Keratinocyte (primary cell): Measurements from ENCODE around the gene AKR1C8. TPM values are rescaled to one million over a fixed set of nuclear protein-coding genes. Genes with fewer than 3 reads are reported as not detected.

ENCODE experiments used
- DNase-seq: peaks from one replicate; pipeline ENCODE4 v3.0.0-alpha.2; 2011; ENCODE audit warnings: low read depth, missing footprints, low spot score
- FAIRE-seq: peaks from 2 replicates; lab custom pipeline; 2011; peaks lifted over from hg19 to GRCh38; lab: Jason Lieb, UNC
- H2AFZ ChIP-seq: 2 replicates; pipeline ENCODE4 v1.6.0; 2012; ENCODE audit warnings: low read length, control low read depth, inconsistent platforms; ENCODE audit not compliant: control insufficient read depth
- H3K27ac ChIP-seq: 2 replicates; pipeline ENCODE4 v1.5.1; 2011; ENCODE audit warnings: low read length; ENCODE audit not compliant: control insufficient read depth, insufficient read depth
- H3K27me3 ChIP-seq: 3 replicates; pipeline ENCODE4 v1.6.0; 2011; ENCODE audit warnings: low read length; ENCODE audit not compliant: control insufficient read depth, insufficient read depth; ENCODE audit errors: extremely low read depth
- H3K36me3 ChIP-seq, 2 experiments: 2 replicates in 1 of 2; 3 replicates in 1 of 2; pipeline ENCODE4 v1.5.1; 2011; ENCODE audit warnings: low read length in 2 of 2, mild to moderate bottlenecking in 1 of 2; ENCODE audit not compliant: control insufficient read depth in 2 of 2, insufficient read depth in 2 of 2; ENCODE audit errors: extremely low read depth in 1 of 2
- H3K4me1 ChIP-seq: 3 replicates; pipeline ENCODE4 v1.5.1; 2011; ENCODE audit warnings: low read length; ENCODE audit not compliant: control insufficient read depth, insufficient read depth; ENCODE audit errors: extremely low read depth
- H3K4me2 ChIP-seq: 3 replicates; pipeline ENCODE4 v1.6.0; 2011; ENCODE audit warnings: low read depth, low read length; ENCODE audit not compliant: control insufficient read depth, insufficient read depth; ENCODE audit errors: extremely low read depth
- H3K4me3 ChIP-seq, 3 experiments: fragments of 200-600 bp in 1 of 3; sonication (generic) in 1 of 3; 2 replicates in 2 of 3; 3 replicates in 1 of 3; pipeline ENCODE4 v1.5.1; 2011 to 2016; ENCODE audit warnings: low read length in 3 of 3, mild to moderate bottlenecking in 3 of 3, control low read depth in 2 of 3, inconsistent platforms in 1 of 3, low read depth in 1 of 3, mixed read lengths in 1 of 3, mixed run types in 1 of 3, moderate library complexity in 1 of 3; ENCODE audit not compliant: control insufficient read depth in 2 of 3, insufficient read depth in 2 of 3; ENCODE audit errors: extremely low read depth in 1 of 3
- H3K79me2 ChIP-seq: 2 replicates; pipeline ENCODE4 v1.6.0; 2012; ENCODE audit warnings: low read length; ENCODE audit not compliant: control insufficient read depth, insufficient read depth
- H3K9ac ChIP-seq: 3 replicates; pipeline ENCODE4 v1.6.0; 2011; ENCODE audit warnings: low read length; ENCODE audit not compliant: control insufficient read depth, insufficient read depth; ENCODE audit errors: extremely low read depth
- H3K9me1 ChIP-seq: 3 replicates; pipeline ENCODE4 v1.6.0; 2011; ENCODE audit warnings: low read length; ENCODE audit not compliant: control insufficient read depth, insufficient read depth; ENCODE audit errors: extremely low read depth
- H3K9me3 ChIP-seq: 2 replicates; pipeline ENCODE4 v1.5.1; 2012; ENCODE audit warnings: low read depth, low read length; ENCODE audit not compliant: control insufficient read depth
- H4K20me1 ChIP-seq: 3 replicates; pipeline ENCODE4 v1.6.0; 2011; ENCODE audit warnings: low read length; ENCODE audit not compliant: control insufficient read depth, insufficient read depth; ENCODE audit errors: extremely low read depth
- CTCF ChIP-seq, 3 experiments: IDR thresholded peaks in 1 of 3; conservative IDR thresholded peaks in 1 of 3; optimal IDR thresholded peaks in 1 of 3; 2 replicates in 2 of 3; 3 replicates in 1 of 3; pipeline versions ENCODE3 to v1.5.1; 2011; ENCODE audit warnings: low read length in 3 of 3, mild to moderate bottlenecking in 3 of 3, moderate library complexity in 2 of 3, control low read depth in 1 of 3, inconsistent platforms in 1 of 3; ENCODE audit not compliant: insufficient read depth in 2 of 3; ENCODE audit errors: extremely low read depth in 1 of 3
- EZH2 ChIP-seq: IDR thresholded peaks from one replicate; pipeline ENCODE4 v1.6.1; 2012; ENCODE audit warnings: inconsistent platforms, mild to moderate bottlenecking, low read length, moderate library complexity
- dilution Hi-C: fragments of 300-500 bp; cut with MboI; formaldehyde crosslinking; loops from one replicate; pipeline ENCODE4 v1.7.0; 2020; ENCODE audit warnings: low sequenced_read_pairs; ENCODE audit not compliant: extremely low pct_ligation_motif_present
- polyA plus RNA-seq, 5 experiments: library from polyadenylated mRNA; depleted of rRNA in 3 of 5; stranded (reverse) in 3 of 5; stranded (forward) in 1 of 5; unstranded in 1 of 5; fragments of >200 nt; gene quantifications; 1 replicate in 1 of 5; 2 replicates in 3 of 5; 3 replicates in 1 of 5; pipeline versions ENCODE4 v1.2.1 to v1.2.3, GENCODE V29; 2011 to 2012; ENCODE audit warnings: missing spikeins in 2 of 5, low read depth in 1 of 5, low replicate concordance in 1 of 5

The AKR1C8 gene
- polyA plus RNA-seq, 1 donor (not counting 4 experiments of a cell fraction or from before 2014, with no cell fraction given): not detected

GRCh38 chr10:5163487-5163886 lies 21.5 kb downstream of the AKR1C8 start:
- TF ChIP-seq EZH2 (no peak), CTCF (optimal IDR thresholded peaks at IDR 0.05 in 1 of 3, IDR thresholded peaks at IDR 0.05 in 1 of 3, conservative IDR thresholded peaks at IDR 0.05 in 1 of 3; ENCODE audit: extremely low read depth in 1 of 3, insufficient read depth in 2 of 3, low read length in 3 of 3) (no peak)
- FAIRE-seq (no peak), DNase-seq (no peak)
- dilution Hi-C loops: no loop called here
- H3K9me3 ChIP-seq: peaks cover 2% of the 10 kb centered on the region
- no peaks in the 10 kb centered on the region for H3K27me3 ChIP-seq
- H3K36me3 ChIP-seq: no peaks in the 10 kb centered on the region
- H3K79me2 ChIP-seq: no peaks in the 10 kb centered on the region
- H4K20me1 ChIP-seq: no peaks in the 10 kb centered on the region
- no peak overlapping the region for H3K9ac ChIP-seq
- no peak overlapping the region for H3K27ac ChIP-seq
- no peaks in the 10 kb centered on the region for H3K9me1 ChIP-seq
- H3K4me2 ChIP-seq: no peak overlapping the region
- no peak overlapping the region for H2AFZ ChIP-seq
- H3K4me1 ChIP-seq: no peaks in the 10 kb centered on the region
- H3K4me3 ChIP-seq: no peak overlapping the region

GRCh38 chr10:5159126-5159525 lies 25.8 kb downstream of the AKR1C8 start:
- Histone ChIP-seq H3K36me3 (no peaks in the 10 kb centered on the region), H3K27ac (no peak overlapping the region), H3K9me1 (no peaks in the 10 kb centered on the region), H3K4me2 (no peak overlapping the region), H3K27me3 (peaks cover 5% of the 10 kb centered on the region), H2AFZ (no peak overlapping the region), H3K4me3 (no peak overlapping the region), H3K79me2 (no peaks in the 10 kb centered on the region), H3K9ac (no peak overlapping the region), H3K9me3 (no peaks in the 10 kb centered on the region), H4K20me1 (no peaks in the 10 kb centered on the region), H3K4me1 (no peaks in the 10 kb centered on the region)
- DNase-seq (no peak), FAIRE-seq (no peak)
- dilution Hi-C loops: no loop called here
- no peak for TF ChIP-seq EZH2
- TF ChIP-seq CTCF (optimal IDR thresholded peaks at IDR 0.05 in 1 of 3, IDR thresholded peaks at IDR 0.05 in 1 of 3, conservative IDR thresholded peaks at IDR 0.05 in 1 of 3; ENCODE audit: extremely low read depth in 1 of 3, insufficient read depth in 2 of 3, low read length in 3 of 3): no peak
